ENCODE measurements around the gene TREH. TPM values are rescaled to one million over a fixed set of nuclear protein-coding genes. Genes with fewer than 3 reads are reported as not detected.

TREH gene
- total RNA-seq, 1 experiment from 2014 or later = 0.15 TPM

- no peaks in the 10 kb centered on the region for H3K9me2 ChIP-seq (ENCODE audit: insufficient read depth)
- no peak for TF ChIP-seq YY1 (IDR thresholded peaks at IDR 0.05; ENCODE audit: extremely low read depth, insufficient replicate concordance, low read depth, low read length)
- TF ChIP-seq SRF (IDR thresholded peaks at IDR 0.05; ENCODE audit: low read depth) = no peak
- no peak for TF ChIP-seq POLR2A (IDR thresholded peaks at IDR 0.05; ENCODE audit: borderline replicate concordance, extremely low read depth, insufficient read depth, insufficient read length)
- TF ChIP-seq ELF1 (IDR thresholded peaks at IDR 0.05; ENCODE audit: borderline replicate concordance, low read depth) = no peak
- no peak for TF ChIP-seq TCF7L2 (IDR thresholded peaks at IDR 0.05; ENCODE audit: borderline replicate concordance, extremely low read depth, insufficient read depth, insufficient read length)
- no peak for TF ChIP-seq ZFX (IDR thresholded peaks at IDR 0.05)
- no peak for TF ChIP-seq FOSL1 (IDR thresholded peaks at IDR 0.05; ENCODE audit: low read depth)
- TF ChIP-seq MAX (IDR thresholded peaks at IDR 0.05) = no peak
- TF ChIP-seq SP1 (IDR thresholded peaks at IDR 0.05; ENCODE audit: low read depth) = no peak
- no peak for TF ChIP-seq EZH2phosphoT487 (IDR thresholded peaks at IDR 0.05; ENCODE audit: borderline replicate concordance)
- TF ChIP-seq REST (IDR thresholded peaks at IDR 0.05; ENCODE audit: low read depth) = no peak
- TF ChIP-seq CBX3 (IDR thresholded peaks at IDR 0.05; ENCODE audit: low read depth) = no peak
- no peak for TF ChIP-seq ATF3 (IDR thresholded peaks at IDR 0.05)
- no peak for TF ChIP-seq CTCF (IDR thresholded peaks at IDR 0.05 in 2 of 3, conservative IDR thresholded peaks at IDR 0.05 in 1 of 3; ENCODE audit: borderline replicate concordance in 1 of 3, insufficient read depth in 1 of 3, low read depth in 2 of 3, low read length in 2 of 3)
- no peak for TF ChIP-seq CEBPB (IDR thresholded peaks at IDR 0.05; ENCODE audit: low read depth)
- TF ChIP-seq EGR1 (IDR thresholded peaks at IDR 0.05; ENCODE audit: low read depth) = no peak
- no peak for TF ChIP-seq JUND (IDR thresholded peaks at IDR 0.05)
- no peak for TF ChIP-seq RAD21 (IDR thresholded peaks at IDR 0.05; ENCODE audit: low read depth)
- TF ChIP-seq ZNF274 (IDR thresholded peaks at IDR 0.05; ENCODE audit: low read depth, low read length) = no peak
- no peak overlapping the region for H3K9ac ChIP-seq (ENCODE audit: low read length)
- H3K4me3 ChIP-seq (replicated peaks in 1 of 2; ENCODE audit: low read depth in 1 of 2, low read length in 2 of 2) = no peak overlapping the region
- CTCF ChIA-PET = no interaction called here
- POLR2A ChIA-PET = no interaction called here
- H3K4me1 ChIP-seq (ENCODE audit: control insufficient read depth in 1 of 2, insufficient read depth in 2 of 2, low read length in 2 of 2) = no peaks in the 10 kb centered on the region
- H3K4me2 ChIP-seq (ENCODE audit: low read length) = no peak overlapping the region
- RAD21 ChIA-PET (ENCODE audit: low non-redundant PET in 1 of 2, low total read pairs in 2 of 2, uncharacterized antibody in 2 of 2, unreplicated experiment in 2 of 2) = no interaction called here
- no peak overlapping the region for H2AFZ ChIP-seq (ENCODE audit: low read depth, low read length, poor library complexity, severe bottlenecking)
- no peak for ATAC-seq
- H3K27ac ChIP-seq (ENCODE audit: low read depth, low read length) = no peak overlapping the region
- H4K20me1 ChIP-seq (ENCODE audit: insufficient read depth) = no peaks in the 10 kb centered on the region
- intact Hi-C loops (cut with micrococcal nuclease) = no loop called here
- H3K36me3 ChIP-seq (ENCODE audit: control insufficient read depth in 1 of 2, insufficient read depth in 2 of 2, low read length in 2 of 2) = no peaks in the 10 kb centered on the region
- H3K9me3 ChIP-seq (ENCODE audit: control insufficient read depth in 1 of 2, insufficient read depth in 1 of 2, low read depth in 1 of 2, low read length in 2 of 2) = no peaks in the 10 kb centered on the region
- H3K27me3 ChIP-seq (ENCODE audit: insufficient read depth, low read length) = no peaks in the 10 kb centered on the region
- H3K79me2 ChIP-seq (ENCODE audit: insufficient read depth, low read length) = no peaks in the 10 kb centered on the region
- DNase-seq (ENCODE audit: low read depth, low spot score) = no peak
- no TSS peak for BruUV-seq (replicated peaks)
Measured at GRCh38 chr11:118666371-118666770, 13.1 kb downstream of the TREH start.
